TTC549 (cell line): Measurements from ENCODE around the gene ARL5B.

Source experiments
- FAIRE-seq: peaks from 2 replicates; lab custom pipeline; 2012; peaks lifted over from hg19 to GRCh38; lab: Jason Lieb, UNC

The ARL5B gene

DNA sequence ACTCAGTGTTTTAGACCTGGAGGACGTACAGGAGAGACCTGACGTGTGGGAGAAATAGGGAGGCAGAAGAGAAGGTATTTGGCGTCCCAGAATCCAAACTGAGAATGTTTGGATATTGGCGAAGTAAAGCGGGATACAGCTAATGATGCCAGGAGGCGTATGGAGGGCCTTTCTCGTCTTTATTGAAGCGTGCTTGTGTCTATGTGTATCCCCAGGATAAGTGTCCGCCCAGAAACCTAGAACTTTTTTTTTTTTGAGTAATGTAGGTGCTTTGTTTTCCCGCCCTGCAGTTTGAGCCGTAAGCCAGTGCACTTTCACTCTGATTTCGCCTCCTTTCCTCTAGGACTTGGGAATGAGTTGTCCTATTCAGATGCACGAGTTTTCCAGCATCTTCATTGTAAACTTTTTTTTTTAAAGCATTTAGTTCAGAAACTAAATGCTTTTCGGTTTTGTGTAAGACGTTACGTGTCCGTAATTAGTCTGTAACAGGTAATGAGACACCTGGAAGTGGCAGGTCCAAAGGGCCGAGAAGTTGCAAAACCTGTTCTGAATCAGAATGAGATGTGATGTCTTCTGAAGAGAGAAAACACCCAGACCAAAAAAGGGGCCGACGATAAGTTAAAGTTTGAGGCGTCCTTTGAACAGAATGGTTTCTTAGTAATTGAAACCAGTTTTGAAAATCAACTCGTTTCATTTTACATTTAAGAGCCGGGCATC is 746 bp downstream of the ARL5B start:
- FAIRE-seq, result no peak

DNA sequence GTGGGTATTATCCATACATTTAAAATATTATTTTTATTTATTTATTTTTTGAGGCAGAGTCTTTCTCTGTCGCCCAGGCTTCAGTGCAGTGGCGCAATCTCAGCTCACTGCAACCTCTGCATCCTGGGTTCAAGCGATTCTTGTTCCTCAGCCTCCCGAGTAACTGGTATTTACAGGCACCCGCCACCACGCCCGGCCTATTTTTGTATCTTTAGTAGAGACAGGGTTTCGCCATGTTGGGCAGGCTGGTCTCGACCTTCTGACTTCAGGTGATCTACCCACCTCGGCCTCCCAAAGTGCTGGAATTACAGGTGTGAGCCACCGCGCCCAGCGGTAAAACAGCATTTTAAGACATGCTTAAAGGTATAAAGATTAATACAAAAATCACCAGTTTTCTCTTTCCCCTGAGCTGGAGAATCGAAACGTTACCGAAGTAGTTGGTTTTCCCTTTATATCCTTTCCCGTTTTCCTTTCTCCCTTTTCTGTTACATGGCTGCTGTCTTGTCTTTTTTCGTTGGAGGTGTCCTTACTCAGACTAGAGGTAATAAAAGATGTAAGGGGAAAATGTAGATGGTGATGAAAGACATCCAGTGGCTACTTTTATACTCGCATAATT is 1.7 kb downstream of the ARL5B start:
- FAIRE-seq, result no peak

DNA sequence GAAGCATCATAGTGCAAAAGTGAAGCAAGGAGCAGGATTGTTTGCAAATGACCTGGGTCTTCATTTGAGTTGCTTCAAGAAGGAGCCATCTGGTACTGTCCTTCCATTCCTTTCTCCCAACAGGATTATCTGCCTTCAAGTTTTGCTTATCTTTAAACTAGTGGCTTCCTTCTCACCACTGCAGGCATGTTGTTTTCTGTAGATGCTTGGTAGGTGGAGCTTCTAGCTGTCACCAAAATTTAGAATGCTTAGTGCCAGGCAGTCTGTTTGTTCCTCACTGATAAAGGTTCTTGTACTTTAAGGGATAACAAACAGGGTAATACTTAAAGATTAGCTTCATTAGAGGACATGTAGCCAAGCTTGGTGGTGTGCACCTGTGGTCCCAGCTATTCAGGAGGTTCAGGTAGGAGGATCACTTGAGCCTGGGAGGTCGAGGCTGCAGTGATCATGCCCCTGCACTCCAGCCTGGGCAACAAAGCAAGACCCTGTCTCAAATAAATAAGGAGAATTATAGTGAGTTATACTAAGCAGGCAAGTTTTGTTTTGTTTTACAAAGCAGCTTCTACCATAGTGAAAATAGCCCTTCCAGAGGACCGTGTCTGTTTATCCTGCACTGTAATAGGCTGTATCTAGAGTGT is 5.7 kb downstream of the ARL5B start:
- no peak for FAIRE-seq

DNA sequence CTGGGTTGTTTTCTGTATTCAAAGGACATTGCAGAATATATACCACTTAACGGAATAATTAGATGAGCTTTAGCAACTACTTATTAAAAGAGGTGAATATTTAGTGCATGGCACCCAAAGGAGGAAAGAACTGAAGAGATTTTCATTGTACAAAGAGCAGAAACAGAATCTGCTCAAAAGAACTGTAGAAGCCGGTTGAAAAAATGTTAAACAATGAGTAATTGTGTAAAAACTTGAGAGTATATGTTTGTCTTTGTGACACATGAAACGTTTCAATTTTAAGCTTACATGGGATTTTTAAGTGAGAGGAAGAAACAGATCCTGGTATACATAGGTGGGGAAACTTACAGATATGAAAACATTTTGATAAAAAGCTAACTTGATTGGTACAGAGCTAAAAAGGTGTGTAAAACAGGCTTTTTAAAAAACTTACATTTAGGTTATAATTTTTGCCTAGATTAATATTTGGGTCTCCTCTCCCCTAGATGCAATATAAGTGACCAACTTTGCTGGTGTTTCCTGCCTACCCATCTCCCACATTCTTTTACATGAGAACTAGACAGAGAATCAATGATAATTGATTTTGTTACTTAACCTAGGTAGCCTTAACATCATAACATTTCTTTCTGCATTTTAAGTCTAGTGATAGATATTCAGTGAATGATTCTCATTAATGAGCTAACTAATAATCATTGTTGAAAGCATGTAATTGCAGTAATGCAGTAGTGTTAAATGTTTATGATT is 6.8 kb downstream of the ARL5B start:
- no peak for FAIRE-seq

DNA sequence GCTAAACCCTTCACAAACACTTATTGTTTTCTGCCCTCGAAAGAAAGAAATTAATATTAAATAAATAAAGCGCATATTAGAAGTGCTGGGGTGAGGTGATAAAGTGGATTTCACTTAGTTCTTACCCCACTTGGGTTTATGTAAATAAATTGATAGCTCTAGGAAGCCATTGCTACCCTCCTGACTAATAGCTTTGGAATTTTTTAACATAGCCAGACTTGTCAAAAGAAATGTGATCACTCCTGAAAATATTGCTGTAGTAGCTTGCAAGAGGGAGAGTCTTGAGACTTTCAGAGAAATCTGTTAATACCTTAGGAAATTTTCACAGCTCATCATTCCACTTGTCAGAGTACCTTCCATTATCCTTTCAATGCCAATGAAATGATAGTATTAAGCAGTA is 7.6 kb downstream of the ARL5B start:
- no peak for FAIRE-seq

DNA sequence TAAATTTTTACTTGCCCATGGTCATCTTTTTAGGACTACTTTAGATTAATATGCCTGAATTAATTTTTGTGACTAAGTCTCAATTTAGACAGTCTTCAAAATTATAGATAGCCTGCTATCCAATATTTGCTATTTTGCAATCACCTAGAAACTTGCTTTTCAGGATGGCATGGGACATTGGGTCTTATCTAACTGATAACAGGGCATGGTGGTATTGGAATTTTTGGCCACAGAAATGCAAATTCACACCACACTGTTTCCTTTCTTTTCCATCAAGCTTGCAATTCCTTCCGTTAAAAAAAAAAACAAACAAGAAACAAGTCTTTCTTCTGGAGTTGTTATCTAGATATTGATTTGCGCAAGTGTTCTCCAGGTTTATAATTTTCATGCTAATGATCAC is 8.8 kb downstream of the ARL5B start:
- FAIRE-seq, result no peak

DNA sequence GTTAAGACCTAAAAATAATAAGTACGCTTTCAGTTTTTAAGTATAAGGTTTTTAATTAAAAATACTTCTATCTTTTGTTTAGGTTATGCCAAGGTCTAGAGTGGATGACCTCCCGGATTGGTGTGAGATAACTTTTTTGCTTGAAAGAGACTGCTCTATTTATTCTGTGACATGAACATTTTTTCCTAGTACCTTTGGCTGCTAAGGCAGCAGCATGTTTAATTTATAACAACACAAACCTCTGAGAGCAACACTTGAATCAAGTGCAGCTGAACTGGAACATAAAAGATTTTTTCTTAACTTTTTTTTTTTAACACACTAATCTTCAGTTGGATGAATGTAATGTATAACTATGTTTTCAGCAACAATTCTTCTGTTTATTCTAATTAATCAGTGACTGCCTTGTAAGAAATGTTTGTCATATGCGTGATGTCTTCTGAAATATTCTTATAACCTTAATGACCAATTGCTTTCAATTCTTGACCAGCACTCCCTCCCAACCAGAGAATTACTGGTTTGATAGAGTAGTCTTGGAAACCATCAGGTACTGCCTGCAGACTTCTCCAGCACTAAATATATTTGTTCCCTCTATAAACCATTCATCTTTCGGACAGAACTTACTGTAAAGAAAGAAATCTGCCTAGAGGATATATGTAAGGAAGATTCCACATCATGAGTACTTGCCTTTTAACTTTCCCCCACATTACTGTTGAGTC is 16.0 kb downstream of the ARL5B start:
- FAIRE-seq, result no peak

DNA sequence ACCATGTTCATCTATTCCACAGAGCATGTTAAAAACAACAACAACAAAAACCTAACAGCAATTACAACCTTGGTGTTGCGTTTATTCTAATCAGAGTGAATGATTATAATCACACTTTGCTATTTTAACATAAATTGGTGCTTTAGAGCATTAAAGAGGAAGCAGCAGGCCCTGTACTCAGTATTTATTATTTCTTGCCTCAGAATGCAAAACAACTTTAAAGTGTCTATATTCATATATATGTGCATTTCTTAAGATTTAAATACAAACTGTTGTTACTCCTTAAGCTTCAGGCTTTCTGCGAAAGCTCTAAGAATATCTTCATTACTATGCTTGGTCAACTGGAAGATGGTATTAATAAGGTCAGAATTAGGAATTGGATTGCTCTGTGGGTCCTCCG is 21.5 kb downstream of the ARL5B start:
- no peak for FAIRE-seq

DNA sequence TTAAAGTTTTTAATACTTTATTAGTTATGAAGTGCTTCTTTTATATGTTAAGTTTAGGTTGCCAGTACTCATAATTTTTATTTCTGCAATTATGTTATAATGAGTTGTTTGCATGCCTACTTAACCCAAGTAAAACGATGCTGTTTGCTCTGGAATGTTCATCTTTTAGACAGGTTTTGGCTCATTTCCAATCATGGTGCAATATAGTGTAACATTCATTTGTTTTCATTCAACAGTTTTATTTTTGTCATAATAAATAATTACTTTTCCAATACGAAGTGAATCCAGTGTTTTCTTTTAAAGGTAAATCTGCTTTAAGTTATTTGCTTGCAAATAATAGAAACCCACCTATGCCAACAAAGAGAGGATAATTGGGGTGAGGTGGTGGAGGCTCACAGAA is 22.1 kb downstream of the ARL5B start:
- no peak for FAIRE-seq

DNA sequence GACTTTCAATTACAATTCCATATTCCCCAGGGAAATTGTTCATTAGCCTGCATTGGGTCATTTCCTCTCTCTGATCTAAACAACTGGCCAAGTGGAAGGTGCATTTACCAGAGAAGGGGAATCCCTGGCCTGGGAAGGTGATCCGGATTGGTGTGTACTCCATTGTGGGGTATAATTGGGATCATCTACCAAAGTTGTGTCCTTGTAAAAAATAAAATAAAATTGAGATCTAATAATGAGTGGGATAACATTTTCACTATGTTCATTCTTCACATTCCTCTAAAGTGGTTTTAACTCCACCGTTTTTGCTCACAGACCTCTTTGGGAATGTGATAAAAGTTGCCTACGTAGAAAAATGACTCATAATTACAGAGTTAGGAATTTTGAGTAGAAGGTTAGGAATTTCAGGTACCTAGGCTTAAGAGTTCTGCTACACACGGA is 22.8 kb downstream of the ARL5B start:
- no peak for FAIRE-seq

DNA sequence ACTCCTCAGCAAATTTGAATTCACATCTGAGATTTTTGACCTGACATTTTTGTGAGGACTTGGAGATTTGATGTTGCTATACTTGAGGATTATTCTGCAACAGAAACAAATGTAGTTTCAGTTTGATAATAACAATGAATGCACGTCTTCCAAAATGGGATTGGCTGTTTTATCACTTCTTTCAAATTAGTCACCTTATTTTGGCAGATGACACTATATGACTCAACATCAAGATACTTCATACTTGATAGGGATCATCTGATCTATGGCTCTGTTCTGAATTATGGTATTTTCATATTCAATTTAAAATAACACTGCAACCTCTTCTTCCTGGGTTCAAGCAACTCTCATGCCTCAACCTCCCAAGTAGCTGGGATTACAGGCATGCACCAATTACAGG is 24.2 kb downstream of the ARL5B start:
- no peak for FAIRE-seq

DNA sequence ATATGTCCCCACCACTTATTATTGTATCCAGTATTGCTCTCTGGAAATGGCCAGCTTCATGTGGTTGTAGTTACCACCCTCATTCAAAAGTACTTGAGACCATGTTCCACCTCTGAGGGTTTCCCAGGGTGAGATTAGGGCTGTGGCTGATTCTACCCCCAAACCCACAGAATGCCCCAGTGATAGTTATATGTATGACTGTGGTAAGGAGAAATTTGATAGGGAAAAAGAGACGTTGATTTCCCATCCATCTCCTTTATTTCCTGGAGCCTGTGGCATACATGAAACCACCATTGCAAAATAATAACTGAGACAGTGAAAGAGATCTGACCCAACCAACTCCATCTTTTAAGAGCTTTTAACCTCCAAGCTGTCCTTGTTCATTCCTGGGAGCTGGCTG is 25.2 kb downstream of the ARL5B start:
- no peak for FAIRE-seq

DNA sequence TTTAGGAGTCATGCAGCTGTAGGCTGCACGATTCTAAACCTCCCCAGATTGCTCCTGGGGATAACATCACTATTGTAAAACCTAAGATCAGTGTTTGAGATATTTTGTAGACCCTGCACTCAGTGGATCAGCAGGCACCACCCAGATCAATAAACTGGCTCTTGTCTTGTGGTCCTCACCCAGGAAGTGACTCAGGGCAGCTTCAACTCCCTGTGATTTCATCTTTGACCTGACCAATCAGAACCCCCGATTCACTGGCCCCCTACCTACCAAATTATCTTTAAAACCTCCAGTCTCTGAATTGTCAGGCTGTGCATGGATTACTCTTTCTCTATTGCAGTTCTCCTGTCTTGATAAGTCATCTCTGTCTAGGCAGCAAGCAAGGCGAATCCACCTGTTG is 25.7 kb downstream of the ARL5B start:
- FAIRE-seq, result no peak

DNA sequence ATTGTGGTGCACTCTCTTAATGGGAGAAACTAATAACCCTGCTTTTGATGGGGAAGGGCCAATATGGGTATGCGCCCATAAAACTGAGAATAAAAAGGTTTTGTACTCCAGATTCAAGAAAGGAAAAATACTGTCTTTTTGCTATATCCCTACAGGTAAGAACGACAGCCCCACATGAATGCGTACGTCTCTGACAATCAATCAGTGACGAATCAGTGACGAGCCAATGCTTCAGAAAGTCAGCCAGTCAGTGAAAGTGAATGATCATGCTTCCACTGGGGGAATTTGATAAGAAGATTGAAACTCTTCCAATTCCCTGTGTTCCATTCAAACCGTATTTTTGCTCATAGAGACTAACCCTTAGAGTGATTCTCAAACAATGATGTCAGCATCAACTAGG is 26.3 kb downstream of the ARL5B start:
- FAIRE-seq, result no peak

DNA sequence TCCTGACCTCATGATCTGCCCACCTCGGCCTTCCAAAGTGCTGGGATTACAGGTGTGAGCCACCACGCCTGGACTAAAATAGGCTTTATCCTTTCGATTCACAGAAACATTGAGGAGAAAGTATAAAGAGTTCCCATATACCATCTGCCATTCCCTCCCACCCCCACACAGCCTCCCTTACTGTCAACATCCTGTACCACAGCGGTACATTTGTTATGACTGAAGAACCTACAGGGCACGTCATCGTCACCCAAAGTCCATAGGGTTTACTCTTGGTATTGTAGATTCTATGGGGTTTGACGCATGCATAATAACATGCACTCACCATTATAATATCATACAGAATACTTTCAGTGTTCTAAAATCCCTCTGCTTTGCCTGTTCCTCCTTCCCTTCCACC is 28.0 kb downstream of the ARL5B start:
- no peak for FAIRE-seq

DNA sequence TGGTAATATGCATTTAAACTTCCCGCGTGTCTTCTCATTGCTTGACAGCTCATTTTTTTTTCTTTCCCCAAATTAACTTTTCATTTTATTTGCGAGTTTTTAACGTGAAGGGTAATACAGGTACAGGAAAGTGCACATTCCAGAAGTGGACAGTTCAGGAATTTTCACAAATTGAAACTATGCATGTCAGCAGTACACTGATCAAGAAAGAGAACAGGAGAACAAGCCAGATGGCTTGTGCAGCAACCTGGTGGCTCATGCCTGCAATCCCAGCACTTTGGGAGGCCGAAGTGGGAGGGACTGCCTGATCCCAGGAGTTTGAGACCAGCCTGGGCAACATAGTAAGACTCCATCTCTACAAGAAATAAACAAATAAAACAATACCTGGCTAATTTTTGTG is 28.5 kb downstream of the ARL5B start:
- no peak for FAIRE-seq

DNA sequence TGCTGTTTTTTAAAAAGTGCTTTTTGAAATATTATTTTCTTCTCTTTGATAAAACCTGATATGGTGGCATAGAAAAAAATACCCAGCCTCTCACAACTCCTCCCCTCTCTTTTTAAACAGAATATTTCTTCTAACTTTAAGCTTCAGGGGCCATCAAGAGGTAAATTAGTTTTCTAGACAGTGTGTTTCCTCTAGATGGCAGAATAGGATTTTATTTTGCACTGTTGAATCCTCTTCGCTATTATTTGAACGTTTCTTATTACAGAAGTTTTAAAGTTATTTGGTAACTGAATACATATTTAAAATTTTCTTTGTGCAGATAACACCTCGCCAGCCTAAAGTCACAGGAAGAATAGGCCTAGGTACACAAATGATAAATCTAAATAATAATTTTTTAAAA is 30.3 kb downstream of the ARL5B start:
- FAIRE-seq, result peak; percentile 86

DNA sequence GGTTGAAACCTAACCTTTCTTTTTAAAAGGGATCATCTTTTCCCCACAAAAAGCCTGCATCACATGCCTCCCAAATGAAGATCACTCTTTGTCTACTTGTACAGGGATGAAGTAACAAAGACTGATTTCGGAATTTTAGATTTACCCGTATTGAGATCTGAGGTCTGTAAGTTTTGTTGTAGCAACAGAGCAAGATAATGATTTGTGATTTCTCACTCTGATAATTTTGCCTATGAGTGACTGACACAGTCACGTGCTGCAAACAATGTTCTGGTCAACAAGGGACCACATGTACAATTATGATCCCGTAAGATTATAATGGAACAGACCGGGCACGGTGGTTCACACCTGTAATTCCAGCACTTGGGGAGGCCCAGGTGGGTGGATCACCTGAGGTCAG is 31.3 kb downstream of the ARL5B start:
- FAIRE-seq, result no peak

DNA sequence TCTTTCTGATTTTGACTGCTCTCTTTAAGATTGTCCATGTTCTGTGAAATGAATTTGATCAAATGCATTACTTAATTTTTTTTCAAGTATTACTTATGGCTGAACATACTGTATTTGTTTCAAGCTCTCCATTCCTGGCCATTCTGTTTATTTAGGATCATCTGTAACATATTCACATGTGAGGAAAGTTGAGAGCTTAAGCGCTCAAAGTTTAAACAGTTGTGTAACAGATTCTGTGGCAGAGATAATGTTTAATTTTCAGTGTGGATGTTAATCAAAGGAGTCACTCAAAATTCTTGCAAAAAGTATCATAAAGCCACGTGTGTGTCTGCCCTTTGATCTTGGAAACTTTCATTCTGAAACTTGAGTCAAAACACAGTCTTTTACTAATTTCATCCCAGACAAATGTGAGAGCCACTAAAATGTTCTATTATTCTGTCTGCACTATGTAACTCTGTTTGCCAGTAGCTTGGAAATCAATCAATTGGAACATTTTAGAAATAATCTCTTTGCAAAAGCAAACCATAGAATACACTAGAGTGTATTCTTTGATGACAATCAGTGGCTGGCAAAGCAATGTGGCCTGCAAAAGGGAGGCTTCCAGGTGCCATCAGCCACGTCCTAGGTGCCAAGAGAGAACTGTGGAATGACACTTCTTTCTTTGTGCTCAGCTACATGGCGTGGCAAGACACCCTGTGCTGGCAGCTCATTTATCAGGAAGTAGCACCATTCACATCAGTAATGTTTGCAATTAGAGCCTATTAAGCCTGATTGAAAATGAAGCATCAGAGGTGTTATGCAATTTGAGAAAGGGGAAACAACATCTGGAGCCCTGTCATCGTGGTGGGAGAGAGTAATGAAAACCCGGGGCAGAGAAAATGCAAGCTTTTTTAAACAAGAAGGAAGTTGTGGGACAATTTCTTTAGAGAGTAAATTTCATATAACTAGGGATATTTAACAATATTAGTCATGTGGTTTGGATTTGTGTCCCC is 40.9 kb downstream of the ARL5B start:
- FAIRE-seq, result no peak

DNA sequence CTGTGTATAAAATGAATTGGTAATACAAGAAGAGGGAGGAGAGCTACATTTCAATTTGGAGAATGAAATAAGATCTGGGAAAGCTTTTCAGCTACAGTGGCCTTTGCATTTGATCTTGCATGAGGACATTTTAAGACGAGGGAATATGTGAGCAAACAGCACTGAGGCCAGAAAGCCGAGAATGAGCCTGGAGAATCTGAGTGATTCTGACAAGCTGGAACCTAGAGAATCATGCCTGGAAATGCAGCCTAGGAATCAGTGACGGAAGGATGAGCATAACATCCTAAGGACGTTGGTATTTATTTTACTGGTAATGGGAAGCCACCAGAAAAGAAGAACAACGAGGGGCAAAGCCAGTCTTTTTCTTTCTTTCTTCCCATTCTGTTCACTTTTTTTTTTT is 44.3 kb downstream of the ARL5B start:
- no peak for FAIRE-seq

DNA sequence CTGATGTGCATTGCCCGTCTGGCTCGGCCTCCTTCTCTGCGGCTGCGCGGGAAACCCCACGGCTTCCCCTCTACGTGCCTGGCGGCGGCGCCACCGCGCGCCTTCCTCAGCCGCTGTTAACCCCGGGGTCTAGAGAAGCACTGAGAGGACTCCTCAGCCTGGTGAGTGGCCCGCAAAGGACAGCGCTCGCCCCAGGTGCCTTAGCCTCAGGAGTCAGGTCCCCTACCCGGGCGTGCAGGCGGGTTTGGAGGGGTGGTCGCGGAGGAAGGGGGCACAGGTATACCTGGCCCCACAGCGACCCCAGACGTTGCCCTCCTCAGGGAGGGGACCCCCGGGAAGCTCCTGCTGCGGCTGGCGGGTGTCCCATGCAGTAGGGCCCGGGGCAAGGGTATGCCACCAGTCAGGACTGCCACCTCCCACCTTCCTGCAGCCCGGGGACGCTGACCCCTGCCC is 51.0 kb downstream of the ARL5B start:
- no peak for FAIRE-seq
